HepG2 (cell line): Measurements from ENCODE around the gene ZNF468. TPM values are rescaled to one million over a fixed set of nuclear protein-coding genes. Genes with fewer than 3 reads are reported as not detected.
"Not testable (repeated sequence)": the region's sequence is repeated elsewhere in the genome, so short reads cannot be mapped to it uniquely, and the experiment has no call there.

ENCODE experiments used
- ATAC-seq: fragments of 200-7000 bp; cut with Tn5 transposase; 3 replicates; pipeline ENCODE4 v1.9.1; 2020; ENCODE audit warnings: mild to moderate bottlenecking, moderate library complexity
- BruUV-seq: library from RNA; stranded (reverse); fragments of 400-500 nt; replicated peaks from 2 replicates; lab custom pipeline; 2021; lab: Mats Ljungman, UMichigan
- CTCF ChIA-PET: fragments of 300-600 bp; formaldehyde crosslinking; extraction: SDS; loops from one replicate; lab custom pipeline; 2021; ENCODE audit warnings: low total read pairs, inconsistent platforms, low intra/inter-chr PET ratio; lab: Yijun Ruan, JAX
- POLR2A ChIA-PET: fragments of 350-600 bp; sonication (Branson Sonifier 250); formaldehyde crosslinking; loops from one replicate; lab custom pipeline; 2020; ENCODE audit warnings: antibody characterized with exemption, inconsistent platforms; lab: Yijun Ruan, JAX
- DNase-seq: peaks from one replicate; pipeline ENCODE4 v3.0.0-alpha.2; 2015; ENCODE audit warnings: low spot score
- FAIRE-seq: peaks from 3 replicates; lab custom pipeline; 2011; peaks lifted over from hg19 to GRCh38; lab: Jason Lieb, UNC
- H2AFZ ChIP-seq: one replicate; pipeline ENCODE4 v1.6.1; 2011; ENCODE audit warnings: low read length, inconsistent platforms
- H3K27ac ChIP-seq: fragments of 300-600 bp; 3 replicates; pipeline ENCODE4 v1.8.0; 2011; ENCODE audit warnings: mixed run types, mild to moderate bottlenecking, mixed read lengths, low read length, inconsistent platforms; ENCODE audit not compliant: insufficient read depth; ENCODE audit errors: extremely low read length
- H3K27me3 ChIP-seq, 2 experiments: fragments of 200-600 bp in 1 of 2; 2 replicates in 1 of 2; 3 replicates in 1 of 2; pipeline versions ENCODE4 v1.6.0 to v1.8.0; 2011; ENCODE audit warnings: low read length in 2 of 2, mild to moderate bottlenecking in 2 of 2, moderate library complexity in 2 of 2, inconsistent platforms in 1 of 2; ENCODE audit not compliant: insufficient read depth in 2 of 2, control insufficient read depth in 1 of 2
- H3K36me3 ChIP-seq, 2 experiments: fragments of 200-600 bp in 1 of 2; replicated peaks in 1 of 2; 2 replicates in 1 of 2; 3 replicates in 1 of 2; pipeline versions ENCODE4 v1.5.1 to v1.8.0; 2011; ENCODE audit warnings: low read length in 2 of 2, inconsistent platforms in 1 of 2; ENCODE audit not compliant: insufficient read depth in 2 of 2, control insufficient read depth in 1 of 2
- H3K4me1 ChIP-seq: 2 replicates; pipeline ENCODE4 v1.5.1; 2012; ENCODE audit warnings: low read length, inconsistent platforms; ENCODE audit not compliant: insufficient read depth
- H3K4me2 ChIP-seq: 2 replicates; pipeline ENCODE4 v1.6.0; 2011; ENCODE audit warnings: low read depth, low read length, inconsistent platforms
- H3K4me3 ChIP-seq, 3 experiments: fragments of 200-600 bp in 1 of 3; sonication (generic), shearing (Covaris generic) in 1 of 3; replicated peaks in 1 of 3; 2 replicates each; pipeline ENCODE4 v1.5.1; 2011 to 2016; ENCODE audit warnings: low read length in 3 of 3, inconsistent platforms in 2 of 3, low read depth in 2 of 3, mild to moderate bottlenecking in 2 of 3, control low read depth in 1 of 3, mixed read lengths in 1 of 3; ENCODE audit not compliant: insufficient read depth in 1 of 3
- H3K79me2 ChIP-seq: one replicate; pipeline ENCODE4 v1.6.1; 2011; ENCODE audit warnings: low read length, inconsistent platforms; ENCODE audit not compliant: insufficient read depth
- H3K9ac ChIP-seq: 2 replicates; pipeline ENCODE4 v1.6.0; 2011; ENCODE audit warnings: mild to moderate bottlenecking, low read depth, low read length, inconsistent platforms; ENCODE audit not compliant: insufficient read depth
- H3K9me3 ChIP-seq: 2 replicates; pipeline ENCODE4 v1.5.1; 2012; ENCODE audit warnings: mild to moderate bottlenecking, low read length
- H4K20me1 ChIP-seq: 2 replicates; pipeline ENCODE4 v1.6.0; 2011; ENCODE audit warnings: inconsistent platforms, mild to moderate bottlenecking, low read length, moderate library complexity; ENCODE audit not compliant: insufficient read depth
- ESRRA ChIP-seq: sonication (generic); formaldehyde crosslinking; IDR thresholded peaks from 2 replicates; pipeline ENCODE4 v1.5.1; 2020; ENCODE audit warnings: mild to moderate bottlenecking, low read depth, missing genetic modification reagents
- HHEX ChIP-seq: IDR thresholded peaks from 2 replicates; pipeline ENCODE4 v1.6.1; 2016; ENCODE audit warnings: control low read depth
- NCOR1 ChIP-seq: fragments of 200-600 bp; sonication (generic); IDR thresholded peaks from 2 replicates; pipeline ENCODE4 v1.7.0; 2017; ENCODE audit warnings: antibody characterized with exemption, low read length, borderline replicate concordance
- RAD51 ChIP-seq: fragments of 450-650 bp; IDR thresholded peaks from 2 replicates; pipeline ENCODE4 v1.6.1; 2016; ENCODE audit warnings: borderline replicate concordance
- ZFP36 ChIP-seq: fragments of 150-350 bp; IDR thresholded peaks from 2 replicates; pipeline ENCODE4 v1.6.1; 2018; ENCODE audit warnings: borderline replicate concordance, low read length, low read depth; ENCODE audit not compliant: partially characterized antibody
- ZNF275 ChIP-seq: sonication (generic); formaldehyde crosslinking; IDR thresholded peaks from 2 replicates; pipeline ENCODE4 v1.8.0; 2022; ENCODE audit warnings: missing genetic modification reagents, mild to moderate bottlenecking, inconsistent platforms, borderline replicate concordance
- WGBS: methylation state at CpG from one replicate; pipeline ENCODE4 v1.1.6; 2017; ENCODE audit warnings: low lambda C conversion rate; 5-methylcytosine and 5-hydroxymethylcytosine counted together
- in situ Hi-C: cut with HindIII; loops from 2 replicates; pipeline ENCODE4 v1.10.0; 2017; ENCODE audit warnings: low pct_unique_long_range_greater_than_20kb; ENCODE audit not compliant: extremely low pct_ligation_motif_present
- intact Hi-C: fragments of 100-400 bp; cut with micrococcal nuclease; formaldehyde crosslinking; loops from one replicate; pipeline ENCODE4 v1.10.0; 2022; ENCODE audit not compliant: unreplicated experiment
- polyA plus RNA-seq, 8 experiments: library from polyadenylated mRNA; depleted of rRNA in 3 of 8; stranded (reverse) in 7 of 8; unstranded in 1 of 8; fragments of >200 nt; fragmentation: Illumina TruSeq in 4 of 8; extraction: Trizol in 4 of 8; gene quantifications; 2 replicates each; pipeline versions ENCODE4 v1.2.1 to v1.2.3, GENCODE V29; 2011 to 2016; ENCODE audit warnings: low read depth in 4 of 8, missing spikeins in 1 of 8, mixed read lengths in 1 of 8; ENCODE audit not compliant: insufficient read depth in 1 of 8
- total RNA-seq, 5 experiments: library from RNA; depleted of rRNA; stranded (reverse); fragments of >200 nt; fragmentation: Illumina TruSeq; extraction: Trizol; gene quantifications; 2 replicates each; pipeline ENCODE4 v1.2.3, GENCODE V29; 2016; ENCODE audit warnings: low read depth in 1 of 5

Gene ZNF468
- total and polyA plus RNA-seq, 2 of the 13 experiments (the other 11 are each of a cell fraction or from before 2014, with no cell fraction given), result 8.0 to 19.7 TPM

GRCh38 chr19:52809801-52810200 lies 47.6 kb downstream of the ZNF468 start (continued):
- no peak for TF ChIP-seq ZNF275
- no peak for TF ChIP-seq ZFP36
- TF ChIP-seq NCOR1, result no peak
- TF ChIP-seq RAD51, result no peak
- no peak for TF ChIP-seq HHEX (CRISPR knock-in tag)
- TF ChIP-seq ESRRA (CRISPR knock-in tag), result no peak
- TF ChIP-seq, all 625 proteins: peak for 0

- peaks cover 91% of the 10 kb centered on the region for H3K9me3 ChIP-seq
- H4K20me1 ChIP-seq, H3K4me1 ChIP-seq, POLR2A ChIA-PET, H3K4me2 ChIP-seq, in situ Hi-C loops, H3K36me3 ChIP-seq, H3K27me3 ChIP-seq, DNase-seq, H3K79me2 ChIP-seq, H3K4me3 ChIP-seq, H3K9ac ChIP-seq, H2AFZ ChIP-seq, intact Hi-C loops, H3K27ac ChIP-seq, CTCF ChIA-PET, ATAC-seq, FAIRE-seq: not testable (repeated sequence)
- 77% methylated on average over 9 of the region's 9 CpGs for WGBS
- TSS peak; percentile 39 for BruUV-seq
Observed at GRCh38 chr19:52799950-52800640, 57.3 kb downstream of the ZNF468 start.
